Adrenal gland (tissue), 12 donors: ENCODE data around the gene CCDC73. TPM values are rescaled to one million over a fixed set of nuclear protein-coding genes. Genes with fewer than 3 reads are reported as not detected.

Experiments
- DNase-seq, 7 donors: peaks; one replicate each; pipeline ENCODE4 v3.0.0-alpha.2; 2019 to 2020
- H3K27ac ChIP-seq, 5 donors: fragments of 200-600 bp; sonication (generic) in 4 of 5; 1 replicate in 3 of 5; 2 replicates in 2 of 5; pipeline versions ENCODE4 v1.5.1 to v1.8.0; 2016 to 2020; ENCODE audit warnings: mild to moderate bottlenecking in 1 of 5
- H3K27me3 ChIP-seq: fragments of 200-600 bp; 2 replicates; pipeline ENCODE4 v1.8.0; 2021
- H3K36me3 ChIP-seq, 2 donors: fragments of 200-600 bp; replicated peaks in 1 of 2; 1 replicate in 1 of 2; 2 replicates in 1 of 2; pipeline versions ENCODE4 v1.5.1 to v1.8.0; 2018 to 2022
- H3K4me1 ChIP-seq, 2 donors: fragments of 200-600 bp; replicated peaks in 1 of 2; 1 replicate in 1 of 2; 2 replicates in 1 of 2; pipeline versions ENCODE4 v1.5.1 to v1.8.0; 2018 to 2021
- H3K4me3 ChIP-seq, 4 donors: fragments of 200-600 bp; sonication (generic) in 3 of 4; one replicate each; pipeline ENCODE4 v1.5.1; 2016 to 2018
- H3K9me3 ChIP-seq, 3 donors: fragments of 200-600 bp; sonication (generic) in 1 of 3; replicated peaks in 1 of 3; 1 replicate in 2 of 3; 2 replicates in 1 of 3; pipeline versions ENCODE4 v1.5.1 to v1.8.0; 2016 to 2021
- CTCF ChIP-seq, 6 experiments: fragments of 450-650 bp in 4 of 6; fragments of 200-600 bp in 2 of 6; sonication (generic) in 1 of 6; IDR thresholded peaks; 1 replicate in 5 of 6; 2 replicates in 1 of 6; pipeline versions ENCODE4 v1.5.1 to v1.8.0; 2016 to 2021; ENCODE audit warnings: antibody characterized with exemption in 6 of 6, mild to moderate bottlenecking in 2 of 6, moderate library complexity in 1 of 6
- POLR2A ChIP-seq, 2 donors: fragments of 450-650 bp; IDR thresholded peaks; one replicate each; pipeline ENCODE4 v1.6.1; 2017; ENCODE audit warnings: antibody characterized with exemption in 2 of 2, mild to moderate bottlenecking in 2 of 2, moderate library complexity in 1 of 2
- WGBS, 4 donors: extraction: QIAGEN DNeasy Blood & Tissue Kit in 2 of 4; methylation state at CpG; one replicate each; pipeline versions ENCODE4 v1.1.5 to v1.1.7; 2013 to 2017; 5-methylcytosine and 5-hydroxymethylcytosine counted together
- intact Hi-C, 2 donors: fragments of 100-400 bp; cut with DNase I; formaldehyde crosslinking; loops; one replicate each; pipeline versions ENCODE4 v1.14.1 to v1.15.0; 2022 to 2023
- polyA plus RNA-seq, 3 donors: library from polyadenylated mRNA; stranded (reverse); fragments of 200-250 nt in 2 of 3; fragments of 350-450 nt in 1 of 3; fragmentation: Illumina TruSeq in 1 of 3; extraction: RNeasy Lipid Tissue Mini Kit (QIAGEN cat#74804) in 1 of 3; gene quantifications; one replicate each; pipeline ENCODE4 v1.2.3, GENCODE V29; 2013 to 2014
- total RNA-seq, 9 donors: library from RNA; depleted of rRNA in 4 of 9; stranded (reverse); fragments of >200 nt in 4 of 9; fragments of 120-200 nt in 1 of 9; fragmentation: NEBNext Ultra II Directional in 1 of 9; extraction: Animal tissue kit (Norgen Biotek cat#: 25700) in 1 of 9; gene quantifications; one replicate each; pipeline versions ENCODE4 v1.1.0 to v1.2.4, GENCODE V29; 2013 to 2023
- donor health status: healthy with polysubstance abuse.
- donor health status: Bipolar disorder and iron deficiency.
- donor health status: DM: yes; HTN: yes; CAD: no.
- donor health status: DM: no; HTN: no; CAD: no.
- donor health status: DM: no; HTN: no; CAD: no.
- donor health status: DM: yes; HTN: yes; CAD: no.

CCDC73 gene
- total and polyA plus RNA-seq, 12 donors: 0.07 to 1.6 (median 0.23) TPM; not detected in 4

- no peak overlapping the region for H3K4me3 ChIP-seq
- WGBS, 4 donors: 65 to 80% (median 69%) methylated on average over 4 of the region's 4 CpGs
- no peak overlapping the region for H3K27ac ChIP-seq
- peaks cover 3% of the 10 kb centered on the region for H3K27me3 ChIP-seq
- H3K9me3 ChIP-seq: no peaks in the 10 kb centered on the region
- no peaks in the 10 kb centered on the region for H3K4me1 ChIP-seq
- DNase-seq: no peak
- H3K36me3 ChIP-seq: no peaks in the 10 kb centered on the region
- TF ChIP-seq CTCF (IDR thresholded peaks at IDR 0.05): no peak
- no peak for TF ChIP-seq POLR2A (IDR thresholded peaks at IDR 0.05)
- intact Hi-C loops: no loop called here
These were observed 221.2 kb downstream of the CCDC73 start for GRCh38 chr11:32573228-32573627.

- no peak for TF ChIP-seq POLR2A (IDR thresholded peaks at IDR 0.05)
- no peak for TF ChIP-seq CTCF (IDR thresholded peaks at IDR 0.05)
- WGBS, 4 donors: 39 to 48% (median 42%) methylated on average over 9 to 10 of the region's 10 CpGs
- Histone ChIP-seq H3K27ac (no peak overlapping the region), H3K9me3 (no peaks in the 10 kb centered on the region), H3K4me1 (no peaks in the 10 kb centered on the region), H3K36me3 (no peaks in the 10 kb centered on the region), H3K27me3 (peaks cover 3% of the 10 kb centered on the region), H3K4me3 (no peak overlapping the region)
- intact Hi-C loops: no loop called here
- no peak for DNase-seq
These were observed 223.4 kb downstream of the CCDC73 start for GRCh38 chr11:32571039-32571438.

GRCh38 chr11:32569313-32569881 is 225.1 kb downstream of the CCDC73 start:
- no peaks in the 10 kb centered on the region for H3K4me1 ChIP-seq
- H3K27me3 ChIP-seq: peaks cover 3% of the 10 kb centered on the region
- H3K36me3 ChIP-seq: no peaks in the 10 kb centered on the region
- intact Hi-C loops: no loop called here
- 57 to 78% (median 61%) methylated on average over 4 of the region's 4 CpGs for WGBS, 4 donors
- no peak for TF ChIP-seq POLR2A (IDR thresholded peaks at IDR 0.05)
- no peak for TF ChIP-seq CTCF (IDR thresholded peaks at IDR 0.05)
- H3K9me3 ChIP-seq: no peaks in the 10 kb centered on the region
- no peak overlapping the region for H3K4me3 ChIP-seq
- DNase-seq: no peak
- H3K27ac ChIP-seq: no peak overlapping the region

- Histone ChIP-seq H3K36me3 (no peaks in the 10 kb centered on the region), H3K27me3 (peaks cover 3% of the 10 kb centered on the region), H3K4me1 (no peaks in the 10 kb centered on the region), H3K27ac (no peak overlapping the region), H3K9me3 (no peaks in the 10 kb centered on the region), H3K4me3 (no peak overlapping the region)
- TF ChIP-seq CTCF (IDR thresholded peaks at IDR 0.05) (no peak), POLR2A (IDR thresholded peaks at IDR 0.05) (no peak)
- no peak for DNase-seq
- intact Hi-C loops: no loop called here
- 74 to 94% (median 78%) methylated on average over 1 of the region's 1 CpG for WGBS, 4 donors
These were observed 227.3 kb downstream of the CCDC73 start for GRCh38 chr11:32567154-32567553.
